ENCODE results near the gene SWT1. TPM values are rescaled to one million over a fixed set of nuclear protein-coding genes. Genes with fewer than 3 reads are reported as not detected.

Gene SWT1
- total and polyA plus RNA-seq, 9 of the 15 experiments (the other 6 are each of a cell fraction or from before 2014, with no cell fraction given): 1.5 to 3.4 (median 2.3) TPM

DNA sequence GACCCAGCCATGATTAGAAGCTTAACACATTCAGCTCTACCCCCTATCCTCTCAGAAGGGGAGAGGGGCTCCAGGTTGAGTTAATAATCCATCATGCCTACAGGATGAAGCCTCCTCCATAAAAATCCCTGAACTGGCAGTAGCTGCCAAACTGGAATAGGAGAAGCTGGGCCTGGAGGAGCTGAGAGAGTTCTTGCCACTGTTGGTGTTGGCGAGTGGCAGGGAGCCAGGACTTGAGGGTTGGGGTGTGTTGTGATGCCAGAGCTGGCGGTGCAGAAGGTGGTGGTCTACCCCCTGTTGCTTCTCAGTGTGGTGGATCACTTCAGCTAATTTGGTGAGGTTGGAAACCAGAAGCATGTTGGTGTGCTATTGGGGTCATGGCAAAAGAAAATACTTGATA is 123.6 kb downstream of the SWT1 start:
- H4K20me1 ChIP-seq (replicated peaks; ENCODE audit: control insufficient read depth, insufficient read depth, low read length): no peaks in the 10 kb centered on the region
- peaks cover 20% of the 10 kb centered on the region for H3K9me3 ChIP-seq (replicated peaks; ENCODE audit: control insufficient read depth, insufficient read depth, low read depth, low read length)
- no peak overlapping the region for H3K4me2 ChIP-seq (ENCODE audit: insufficient read depth, low read length)
- H3K27me3 ChIP-seq (ENCODE audit: control insufficient read depth in 2 of 2, insufficient read depth in 2 of 2, low read length in 2 of 2): no peaks in the 10 kb centered on the region
- DNase-seq (ENCODE audit: extremely low read depth in 1 of 4, low spot score in 3 of 4) (no peak), FAIRE-seq (no peak), ATAC-seq (no peak)
- H3K79me2 ChIP-seq (ENCODE audit: control insufficient read depth, insufficient read depth, low read length): no peaks in the 10 kb centered on the region
- H2AFZ ChIP-seq (ENCODE audit: low read depth, low read length): no peak overlapping the region
- 90% methylated on average over 2 of the region's 2 CpGs for WGBS (ENCODE audit: insufficient coverage, low coverage, missing lambda C conversion rate)
- POLR2A ChIA-PET: interaction anchor here (1.0 kb wide), 1 partner anchor 34 kb away, joined by 3 read pairs; no protein-coding TSS in a partner anchor
- intact Hi-C loops (cut with micrococcal nuclease): no loop called here
- no TSS peak for BruUV-seq (replicated peaks)
- no peak overlapping the region for H3K4me3 ChIP-seq
- in situ Hi-C loops (cut with MboI): no loop called here
- peaks cover 4 to 22% of the 10 kb centered on the region in 2 experiments; a peak in 3 of 5 replicates for H3K4me1 ChIP-seq (replicated peaks in 1 of 2; ENCODE audit: control insufficient read depth in 2 of 2, insufficient read depth in 2 of 2, low read length in 2 of 2)
- H3K27ac ChIP-seq (ENCODE audit: extremely low read depth, low read depth, low read length): no peak overlapping the region
- TF ChIP-seq ZNF12 (CRISPR knock-in tag; IDR thresholded peaks at IDR 0.05) (no peak), CHD1 (IDR thresholded peaks at IDR 0.05; ENCODE audit: low read length) (no peak)
- CTCF ChIA-PET (ENCODE audit: low intra/inter-chr PET ratio): no interaction called here
- H3K36me3 ChIP-seq (ENCODE audit: control insufficient read depth, insufficient read depth, low read length): peaks cover 8% of the 10 kb centered on the region
- H3K9ac ChIP-seq (ENCODE audit: insufficient read depth in 1 of 2, low read depth in 2 of 2, low read length in 2 of 2): no peak overlapping the region
- H3K9me1 ChIP-seq (ENCODE audit: control insufficient read depth, insufficient read depth, low read length): no peaks in the 10 kb centered on the region

DNA sequence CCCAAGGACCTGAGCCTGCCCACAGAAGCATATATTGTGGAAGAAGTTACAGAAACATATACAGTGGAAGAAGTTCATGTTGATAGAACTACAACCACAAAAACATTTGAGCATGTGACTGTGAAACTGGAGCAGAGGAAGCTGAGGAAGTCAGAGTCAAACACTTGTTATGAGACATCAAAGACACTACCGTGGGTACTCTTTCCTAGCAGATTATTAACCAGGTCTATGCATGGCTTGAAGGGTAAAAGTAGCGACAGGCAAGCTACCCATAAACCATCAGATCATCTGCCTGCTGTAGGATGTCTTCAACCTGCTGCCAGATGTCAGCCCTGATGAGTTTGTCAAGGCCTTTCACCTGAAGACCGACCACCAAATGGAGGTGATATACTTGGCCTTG is 124.3 kb downstream of the SWT1 start:
- Histone ChIP-seq H3K9me3 (replicated peaks; ENCODE audit: control insufficient read depth, insufficient read depth, low read depth, low read length) (peaks cover 20% of the 10 kb centered on the region), H3K4me2 (ENCODE audit: insufficient read depth, low read length) (no peak overlapping the region), H3K27ac (ENCODE audit: extremely low read depth, low read depth, low read length) (no peak overlapping the region), H3K27me3 (ENCODE audit: control insufficient read depth in 2 of 2, insufficient read depth in 2 of 2, low read length in 2 of 2) (no peaks in the 10 kb centered on the region), H3K4me3 (no peak overlapping the region), H3K36me3 (ENCODE audit: control insufficient read depth, insufficient read depth, low read length) (peaks cover 8% of the 10 kb centered on the region), H3K9me1 (ENCODE audit: control insufficient read depth, insufficient read depth, low read length) (no peaks in the 10 kb centered on the region), H2AFZ (ENCODE audit: low read depth, low read length) (no peak overlapping the region), H3K9ac (ENCODE audit: insufficient read depth in 1 of 2, low read depth in 2 of 2, low read length in 2 of 2) (no peak overlapping the region), H3K4me1 (replicated peaks in 1 of 2; ENCODE audit: control insufficient read depth in 2 of 2, insufficient read depth in 2 of 2, low read length in 2 of 2) (peaks cover 4 to 27% of the 10 kb centered on the region in 2 experiments; a peak in 3 of 5 replicates), H3K79me2 (ENCODE audit: control insufficient read depth, insufficient read depth, low read length) (no peaks in the 10 kb centered on the region), H4K20me1 (replicated peaks; ENCODE audit: control insufficient read depth, insufficient read depth, low read length) (no peaks in the 10 kb centered on the region)
- BruUV-seq (replicated peaks): no TSS peak
- ATAC-seq (no peak), DNase-seq (ENCODE audit: extremely low read depth in 1 of 4, low spot score in 3 of 4) (no peak), FAIRE-seq (no peak)
- 37% methylated on average over 3 of the region's 3 CpGs for WGBS (ENCODE audit: insufficient coverage, low coverage, missing lambda C conversion rate)
- POLR2A ChIA-PET: interaction anchor here (1.0 kb wide), 1 partner anchor 35 kb away, joined by 3 read pairs; no protein-coding TSS in a partner anchor
- in situ Hi-C loops (cut with MboI): no loop called here
- TF ChIP-seq ZNF57 (CRISPR knock-in tag; IDR thresholded peaks at IDR 0.05) (no peak), ZSCAN32 (CRISPR knock-in tag; IDR thresholded peaks at IDR 0.05) (no peak), ETV1 (tag; conservative IDR thresholded peaks at IDR 0.05; ENCODE audit: low read depth) (no peak), RFX7 (CRISPR knock-in tag; IDR thresholded peaks at IDR 0.05) (no peak), HNRNPUL1 (IDR thresholded peaks at IDR 0.05; ENCODE audit: low read length) (no peak), PHB (CRISPR knock-in tag; IDR thresholded peaks at IDR 0.05) (no peak), RUNX1 (IDR thresholded peaks at IDR 0.05; ENCODE audit: low read depth) (no peak), PCBP2 (IDR thresholded peaks at IDR 0.05; ENCODE audit: low read depth, low read length, poor library complexity, severe bottlenecking) (no peak)
- intact Hi-C loops (cut with micrococcal nuclease): no loop called here
- CTCF ChIA-PET (ENCODE audit: low intra/inter-chr PET ratio): no interaction called here
